Anterior cingulate cortex (tissue), 58 donors: ENCODE data around the gene PRKN.

ENCODE experiments used
- DNase-seq, 58 donors: peaks; one replicate each; lab custom pipeline; 2025; lab: John Stamatoyannopoulos, UW

Gene PRKN

DNA sequence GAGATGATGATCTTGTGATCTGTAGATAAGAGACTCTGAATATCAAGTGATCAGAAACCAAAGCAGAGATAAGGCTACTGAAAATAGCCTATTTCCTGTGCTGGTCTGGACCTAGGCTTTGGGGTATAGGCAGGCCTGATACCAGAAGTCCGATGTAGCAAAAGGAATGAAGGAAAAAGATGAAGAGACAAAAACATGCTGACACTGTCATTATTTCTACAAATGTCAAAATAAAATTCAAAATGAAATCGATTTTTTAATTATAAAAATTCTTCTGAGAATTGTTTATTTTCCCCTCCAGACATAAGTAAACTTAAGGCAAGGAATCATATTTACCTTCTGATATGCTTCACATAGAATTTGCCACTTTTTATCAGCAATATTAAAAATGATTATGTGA is 252.8 kb downstream of the PRKN start:
- no peak for DNase-seq

DNA sequence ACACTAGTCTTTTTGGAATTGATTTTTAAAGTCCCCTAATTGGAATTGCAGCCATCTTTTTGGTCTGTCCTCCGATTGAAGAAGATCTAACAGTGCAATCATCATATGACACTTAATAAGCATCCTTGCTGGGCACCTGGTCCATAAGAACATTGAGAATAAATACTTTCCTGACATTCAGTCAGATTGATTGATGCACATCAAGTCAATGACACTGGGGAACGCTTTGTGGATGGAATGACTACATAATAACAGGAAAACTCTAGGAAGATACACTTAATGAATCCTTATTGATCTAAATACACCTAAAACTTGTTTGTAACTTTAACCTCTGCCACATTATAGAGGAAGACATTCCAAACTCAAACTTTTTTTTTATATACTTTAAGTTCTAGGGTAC is 255.7 kb downstream of the PRKN start:
- DNase-seq: no peak

GRCh38 chr6:162468326-162468725 is 259.2 kb downstream of the PRKN start:
- DNase-seq: peak in 11 of 58 donors; percentile 2 to 43 (median 14)

GRCh38 chr6:162467679-162468078 is 259.9 kb downstream of the PRKN start:
- DNase-seq: peak in 1 of 58 donors; percentile 8

GRCh38 chr6:162463576-162463975 is 264.0 kb downstream of the PRKN start:
- no peak for DNase-seq

DNA sequence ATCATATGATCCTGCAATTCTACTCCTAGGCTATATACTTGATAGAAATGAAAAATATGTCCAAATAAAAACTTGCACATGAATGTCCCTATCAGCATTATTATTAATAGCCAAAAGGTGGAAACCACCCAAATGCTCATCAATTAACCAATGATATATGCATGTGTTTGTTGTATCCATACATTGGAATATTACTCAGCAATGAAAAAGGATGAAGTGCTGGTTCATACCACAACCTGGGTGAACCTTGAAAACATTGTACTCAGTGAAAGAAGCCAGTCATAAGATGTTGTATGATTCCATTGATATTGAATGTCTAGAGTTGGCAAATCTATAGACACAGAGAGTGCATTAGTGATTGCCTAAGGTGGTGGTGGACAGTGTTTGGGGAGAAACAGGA is 267.6 kb downstream of the PRKN start:
- DNase-seq: no peak

DNA sequence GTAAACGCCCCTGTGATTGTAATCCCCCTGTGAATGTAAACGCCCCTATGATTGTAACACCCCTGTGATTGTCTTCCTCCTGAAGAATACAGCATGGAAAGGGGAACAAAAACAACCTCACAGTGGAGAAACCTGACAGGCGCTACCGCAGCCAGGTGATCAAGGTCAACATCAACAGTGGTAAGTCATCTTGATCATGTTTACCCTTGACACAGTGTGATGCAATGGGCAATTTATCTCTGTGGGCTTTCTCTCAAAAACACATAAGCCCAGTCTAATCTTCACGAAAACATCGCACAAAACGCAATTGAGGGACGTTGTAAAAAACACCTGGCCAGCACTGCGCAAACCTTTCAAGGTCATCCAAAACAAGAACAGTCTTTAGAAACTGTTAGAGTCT is 277.2 kb downstream of the PRKN start:
- no peak for DNase-seq

GRCh38 chr6:162448294-162448693 is 279.3 kb downstream of the PRKN start:
- no peak for DNase-seq

- DNase-seq: peak in 6 of 58 donors; percentile 1 to 50 (median 12)
Measured at GRCh38 chr6:162443101-162443500, 284.5 kb downstream of the PRKN start.

DNA sequence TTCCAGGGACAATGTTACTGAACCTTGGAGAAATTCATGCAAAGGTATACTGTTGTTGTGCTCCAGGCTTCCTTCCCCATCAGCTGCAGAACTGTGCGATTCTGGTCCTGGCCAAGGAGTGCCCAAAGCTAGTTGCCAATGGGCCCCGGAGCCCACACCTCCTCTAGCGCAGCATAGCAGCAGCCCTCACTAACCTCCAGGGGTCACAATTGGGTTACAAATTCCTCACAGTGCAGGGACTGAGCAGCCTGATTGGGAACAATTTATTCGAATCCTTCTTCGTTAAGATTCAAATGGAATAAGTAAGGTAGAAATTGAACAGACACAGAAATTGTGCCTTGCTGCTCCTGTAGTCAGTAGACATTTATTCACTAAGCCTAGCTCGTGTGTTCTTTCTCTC is 284.9 kb downstream of the PRKN start:
- peak in 38 of 58 donors; percentile 2 to 63 (median 19) for DNase-seq

DNA sequence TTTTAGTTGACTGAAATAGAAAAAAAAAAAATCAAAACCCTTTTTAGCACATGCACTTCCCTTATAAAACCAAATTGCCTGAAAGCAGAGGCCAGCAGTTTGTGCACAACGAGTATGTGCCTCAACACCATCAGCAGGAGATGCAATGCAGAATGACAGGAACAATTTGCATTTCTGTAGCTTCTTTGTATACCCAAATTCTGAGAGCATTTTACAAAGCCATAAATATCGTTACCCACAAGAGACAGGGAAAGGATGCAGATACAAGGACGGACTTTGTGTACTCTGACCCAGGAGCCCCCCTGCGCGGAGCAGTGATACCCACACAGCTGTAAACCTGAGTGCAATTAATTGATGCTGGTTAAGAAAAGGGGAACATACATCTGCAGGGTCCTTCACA is 285.6 kb downstream of the PRKN start:
- DNase-seq: no peak

- no peak for DNase-seq
Measured at GRCh38 chr6:162438980-162439379, 288.6 kb downstream of the PRKN start.

- DNase-seq: no peak
Measured at GRCh38 chr6:162435071-162435470, 292.5 kb downstream of the PRKN start.

DNA sequence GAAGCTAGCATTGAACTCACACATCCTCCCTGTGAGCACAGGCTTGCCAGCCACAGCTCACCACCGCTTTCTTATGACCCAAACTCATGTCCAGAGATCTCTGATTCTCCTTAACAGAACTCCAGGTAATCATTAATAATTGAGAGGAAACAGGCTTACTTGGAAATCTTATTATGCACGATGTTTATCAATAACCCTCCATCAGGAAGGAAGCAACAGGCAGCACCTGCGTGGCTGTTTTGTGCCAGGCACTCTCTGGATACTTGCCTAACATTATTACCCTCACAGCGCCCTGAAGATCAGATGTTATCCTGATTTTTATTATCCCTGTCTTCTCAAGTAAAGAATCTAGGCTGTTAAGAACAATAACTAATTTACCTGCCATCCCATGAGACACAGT is 306.6 kb downstream of the PRKN start:
- DNase-seq: no peak

- DNase-seq: no peak
Measured at GRCh38 chr6:162416831-162417537, 310.6 kb downstream of the PRKN start.

GRCh38 chr6:162416307-162416706 is 311.3 kb downstream of the PRKN start:
- DNase-seq: no peak

- no peak for DNase-seq
Measured at GRCh38 chr6:162409741-162410691, 317.6 kb downstream of the PRKN start.

- DNase-seq: no peak
Measured at GRCh38 chr6:162408826-162409535, 318.6 kb downstream of the PRKN start.

GRCh38 chr6:162404951-162405350 is 322.6 kb downstream of the PRKN start:
- no peak for DNase-seq

DNA sequence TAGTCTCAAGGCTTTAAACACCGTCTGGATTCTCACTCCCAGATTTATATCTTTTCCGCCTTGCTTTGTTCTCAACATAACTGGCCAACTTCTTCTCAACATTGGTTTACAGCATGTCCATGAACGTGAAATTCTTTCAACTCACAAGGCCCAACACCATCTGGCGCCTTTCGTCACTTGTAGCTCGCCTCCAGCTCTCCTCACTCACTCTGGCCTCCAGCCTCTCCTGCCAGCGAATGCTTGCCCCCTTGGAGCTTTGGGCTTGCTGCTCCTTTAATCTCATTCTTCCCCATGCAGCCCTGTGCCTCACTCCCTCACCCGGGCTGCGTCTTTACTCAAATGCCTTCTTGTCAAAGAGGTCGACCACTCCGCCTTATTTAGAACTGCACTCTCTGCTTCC is 324.5 kb downstream of the PRKN start:
- DNase-seq: peak in 7 of 58 donors; percentile 5 to 31 (median 24)

DNA sequence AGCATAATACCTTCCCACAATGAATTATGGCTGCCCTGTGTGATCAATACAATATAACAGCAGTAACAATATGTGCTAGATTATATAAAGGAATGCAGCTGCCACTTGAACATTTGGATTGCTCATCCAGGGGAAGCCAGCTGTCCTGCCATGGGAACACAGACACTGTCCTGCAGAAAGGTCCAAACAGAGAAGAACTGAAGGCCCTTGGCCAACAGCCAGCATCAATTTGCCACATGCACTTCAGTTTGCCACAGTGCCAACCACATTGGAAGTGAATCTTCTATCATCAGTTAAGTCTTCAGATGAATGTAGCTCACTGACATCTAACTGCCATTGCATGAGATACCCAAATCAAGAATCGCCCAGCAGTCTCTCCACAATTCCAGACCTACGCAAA is 332.4 kb downstream of the PRKN start:
- peak in 1 of 58 donors; percentile 21 for DNase-seq
